Astrocyte (in vitro differentiated cells and primary cell): ENCODE measurements around the gene TUT1. TPM values are rescaled to one million over a fixed set of nuclear protein-coding genes. Genes with fewer than 3 reads are reported as not detected.
A peak's percentile ranks its signal among the peaks of the same experiment; 100 is the strongest.

Source experiments
- DNase-seq: peaks from one replicate; pipeline ENCODE4 v3.0.0-alpha.2; 2010; ENCODE audit warnings: low read depth
- FAIRE-seq: peaks from 2 replicates; lab custom pipeline; 2011; peaks lifted over from hg19 to GRCh38; lab: Jason Lieb, UNC
- H2AFZ ChIP-seq: 2 replicates; pipeline ENCODE4 v1.6.0; 2012; ENCODE audit warnings: low read depth, low read length, inconsistent platforms
- H3K27ac ChIP-seq: 2 replicates; pipeline ENCODE4 v1.5.1; 2011; ENCODE audit warnings: low read depth, low read length, inconsistent platforms
- H3K27me3 ChIP-seq: 2 replicates; pipeline ENCODE4 v1.6.0; 2011; ENCODE audit warnings: low read length, inconsistent platforms; ENCODE audit not compliant: insufficient read depth
- H3K36me3 ChIP-seq: 2 replicates; pipeline ENCODE4 v1.5.1; 2011; ENCODE audit warnings: low read length, inconsistent platforms; ENCODE audit not compliant: insufficient read depth
- H3K4me1 ChIP-seq: 2 replicates; pipeline ENCODE4 v1.5.1; 2011; ENCODE audit warnings: low read length, inconsistent platforms; ENCODE audit not compliant: insufficient read depth
- H3K4me2 ChIP-seq: 2 replicates; pipeline ENCODE4 v1.6.0; 2012; ENCODE audit warnings: low read length, inconsistent platforms
- H3K4me3 ChIP-seq: 2 replicates; pipeline ENCODE4 v1.5.1; 2011; ENCODE audit warnings: low read depth, mild to moderate bottlenecking, low read length, inconsistent platforms; ENCODE audit not compliant: insufficient read depth
- H3K79me2 ChIP-seq: 2 replicates; pipeline ENCODE4 v1.6.0; 2012; ENCODE audit warnings: mild to moderate bottlenecking, low read length, inconsistent platforms; ENCODE audit not compliant: insufficient read depth
- H3K9ac ChIP-seq: 2 replicates; pipeline ENCODE4 v1.6.0; 2012; ENCODE audit warnings: mild to moderate bottlenecking, low read length, inconsistent platforms
- H3K9me3 ChIP-seq: 2 replicates; pipeline ENCODE4 v1.5.1; 2012; ENCODE audit warnings: low read depth, mild to moderate bottlenecking, low read length, inconsistent platforms; ENCODE audit not compliant: insufficient read depth
- H4K20me1 ChIP-seq: 2 replicates; pipeline ENCODE4 v1.6.0; 2012; ENCODE audit warnings: low read length, inconsistent platforms; ENCODE audit not compliant: insufficient read depth
- H3K27ac Mint-ChIP-seq: one replicate; pipeline ENCODE4 v1.8.0; 2021; ENCODE audit warnings: mild to moderate bottlenecking, mixed read lengths; ENCODE audit not compliant: unreplicated experiment
- H3K27me3 Mint-ChIP-seq: one replicate; pipeline ENCODE4 v1.8.0; 2021; ENCODE audit warnings: low read depth, mixed read lengths; ENCODE audit not compliant: unreplicated experiment
- H3K36me3 Mint-ChIP-seq: one replicate; pipeline ENCODE4 v1.8.0; 2021; ENCODE audit warnings: low read depth, mixed read lengths; ENCODE audit not compliant: unreplicated experiment
- H3K4me1 Mint-ChIP-seq: one replicate; pipeline ENCODE4 v1.8.0; 2021; ENCODE audit warnings: low read depth, mixed read lengths; ENCODE audit not compliant: unreplicated experiment
- H3K4me3 Mint-ChIP-seq: one replicate; pipeline ENCODE4 v1.8.0; 2021; ENCODE audit warnings: mild to moderate bottlenecking, moderate library complexity, mixed read lengths; ENCODE audit not compliant: unreplicated experiment
- H3K9me3 Mint-ChIP-seq: one replicate; pipeline ENCODE4 v1.8.0; 2021; ENCODE audit warnings: mild to moderate bottlenecking, mixed read lengths; ENCODE audit not compliant: unreplicated experiment
- CTCF ChIP-seq: IDR thresholded peaks from 2 replicates; pipeline ENCODE4 v1.5.1; 2011; ENCODE audit warnings: low read depth, mild to moderate bottlenecking, inconsistent platforms, low read length, moderate library complexity; ENCODE audit not compliant: insufficient read depth
- EZH2 ChIP-seq: IDR thresholded peaks from 2 replicates; pipeline ENCODE4 v1.6.1; 2012; ENCODE audit warnings: mild to moderate bottlenecking, low read length, inconsistent platforms; ENCODE audit not compliant: insufficient read depth
- total RNA-seq: library from RNA; stranded (reverse); gene quantifications from 2 replicates; pipeline ENCODE4 v1.2.1, GENCODE V29; 2021

Gene TUT1
- total RNA-seq, 1 donor from 2014 or later, result 18.3 TPM

GRCh38 chr11:62539238-62539925 is 51.9 kb downstream of the TUT1 start:
- H3K27ac ChIP-seq, result peak overlapping the region; percentile 75
- no peak overlapping the region for H2AFZ ChIP-seq
- no peaks in the 10 kb centered on the region for H3K9me3 ChIP-seq
- H3K4me3 ChIP-seq, result peak overlapping the region; percentile 48
- Mint-ChIP-seq H3K9me3 (no peaks in the 10 kb centered on the region), H3K27me3 (no peaks in the 10 kb centered on the region), H3K4me1 (peaks cover 60% of the 10 kb centered on the region), H3K27ac (no peak overlapping the region), H3K4me3 (peak overlapping the region; percentile 50), H3K36me3 (peaks cover 14% of the 10 kb centered on the region)
- H3K4me1 ChIP-seq, result peaks cover 58% of the 10 kb centered on the region
- peak; percentile 90 for DNase-seq
- peak overlapping the region; percentile 86 for H3K4me2 ChIP-seq
- no peaks in the 10 kb centered on the region for H3K27me3 ChIP-seq
- peaks cover 96% of the 10 kb centered on the region for H4K20me1 ChIP-seq
- peak overlapping the region; percentile 61 for H3K9ac ChIP-seq
- peaks cover 8% of the 10 kb centered on the region for H3K36me3 ChIP-seq
- TF ChIP-seq EZH2 (no peak), CTCF (no peak)
- FAIRE-seq, result no peak
- H3K79me2 ChIP-seq, result peaks cover 99% of the 10 kb centered on the region

GRCh38 chr11:62538470-62539237 is 52.7 kb downstream of the TUT1 start:
- Mint-ChIP-seq H3K4me3 (peak overlapping the region; percentile 40), H3K36me3 (peaks cover 21% of the 10 kb centered on the region), H3K27me3 (no peaks in the 10 kb centered on the region), H3K4me1 (peaks cover 60% of the 10 kb centered on the region), H3K9me3 (no peaks in the 10 kb centered on the region), H3K27ac (peak overlapping the region; percentile 34)
- no peak for DNase-seq
- Histone ChIP-seq H3K9ac (peak overlapping the region; percentile 61), H4K20me1 (peaks cover 96% of the 10 kb centered on the region), H3K4me1 (peaks cover 57% of the 10 kb centered on the region), H3K27ac (peak overlapping the region; percentile 14), H3K79me2 (peaks cover 99% of the 10 kb centered on the region), H3K9me3 (no peaks in the 10 kb centered on the region), H3K27me3 (no peaks in the 10 kb centered on the region), H3K4me3 (peak overlapping the region; percentile 48), H3K36me3 (peaks cover 15% of the 10 kb centered on the region), H2AFZ (no peak overlapping the region), H3K4me2 (peak overlapping the region; percentile 86)
- no peak for FAIRE-seq
- TF ChIP-seq CTCF (no peak), EZH2 (no peak)
